Testis (tissue), 2 donors: Measurements from ENCODE around the gene TNFRSF8.

Experiments
- POLR2A ChIP-seq: fragments of 450-650 bp; IDR thresholded peaks from one replicate; pipeline ENCODE4 v1.6.1; 2017; ENCODE audit warnings: antibody characterized with exemption, mild to moderate bottlenecking, moderate library complexity
- TF ChIP-seq, protein P1 (sequence below), 3 experiments: fragments of 450-650 bp in 2 of 3; fragments of 200-600 bp in 1 of 3; sonication (generic) in 1 of 3; IDR thresholded peaks; one replicate each; pipeline ENCODE4 v1.5.1; 2016 to 2019; ENCODE audit warnings: antibody characterized with exemption in 3 of 3, mild to moderate bottlenecking in 2 of 3, moderate library complexity in 1 of 3

DNA sequence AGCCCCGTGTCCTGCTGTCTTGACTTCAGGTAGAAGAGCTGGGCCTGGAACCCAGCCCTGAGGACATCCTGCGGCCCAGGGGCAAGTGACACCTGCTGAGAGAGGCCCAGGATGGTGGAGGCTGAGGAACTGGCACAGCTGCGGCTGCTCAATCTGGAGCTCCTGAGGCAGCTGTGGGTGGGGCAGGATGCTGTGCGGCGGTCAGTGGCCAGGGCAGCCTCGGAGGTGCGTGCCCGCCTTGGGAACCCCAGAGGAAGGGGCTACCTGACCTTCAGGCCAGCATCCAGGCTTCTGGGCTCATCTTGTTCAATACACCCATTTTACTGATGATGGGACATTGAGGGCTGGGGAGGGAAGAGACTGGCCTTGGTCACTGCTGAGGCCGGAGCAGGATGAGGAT lies 41.5 kb upstream of the TNFRSF8 start:
- TF ChIP-seq, protein P1, sequence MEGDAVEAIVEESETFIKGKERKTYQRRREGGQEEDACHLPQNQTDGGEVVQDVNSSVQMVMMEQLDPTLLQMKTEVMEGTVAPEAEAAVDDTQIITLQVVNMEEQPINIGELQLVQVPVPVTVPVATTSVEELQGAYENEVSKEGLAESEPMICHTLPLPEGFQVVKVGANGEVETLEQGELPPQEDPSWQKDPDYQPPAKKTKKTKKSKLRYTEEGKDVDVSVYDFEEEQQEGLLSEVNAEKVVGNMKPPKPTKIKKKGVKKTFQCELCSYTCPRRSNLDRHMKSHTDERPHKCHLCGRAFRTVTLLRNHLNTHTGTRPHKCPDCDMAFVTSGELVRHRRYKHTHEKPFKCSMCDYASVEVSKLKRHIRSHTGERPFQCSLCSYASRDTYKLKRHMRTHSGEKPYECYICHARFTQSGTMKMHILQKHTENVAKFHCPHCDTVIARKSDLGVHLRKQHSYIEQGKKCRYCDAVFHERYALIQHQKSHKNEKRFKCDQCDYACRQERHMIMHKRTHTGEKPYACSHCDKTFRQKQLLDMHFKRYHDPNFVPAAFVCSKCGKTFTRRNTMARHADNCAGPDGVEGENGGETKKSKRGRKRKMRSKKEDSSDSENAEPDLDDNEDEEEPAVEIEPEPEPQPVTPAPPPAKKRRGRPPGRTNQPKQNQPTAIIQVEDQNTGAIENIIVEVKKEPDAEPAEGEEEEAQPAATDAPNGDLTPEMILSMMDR (IDR thresholded peaks at IDR 0.05) = no peak
- no peak for TF ChIP-seq POLR2A
